SK-N-SH treated with all-trans-retinoic acid at 6 μM for 48 hours (cell line): ENCODE data around the gene TBXAS1.

Source experiments
- ARNTL ChIP-seq: fragments of 450-650 bp; formaldehyde crosslinking; IDR thresholded peaks from 2 replicates; pipeline ENCODE4 v1.5.0; 2020; ENCODE audit warnings: low read depth, mild to moderate bottlenecking, moderate library complexity, borderline replicate concordance
- BACH2 ChIP-seq: fragments of 250-450 bp; sonication (Bioruptor Pico); IDR thresholded peaks from 2 replicates; pipeline ENCODE4 v1.9.0; 2021; ENCODE audit warnings: mild to moderate bottlenecking, borderline replicate concordance
- CSRNP3 ChIP-seq: fragments of 250-450 bp; sonication (Bioruptor Pico); IDR thresholded peaks from 2 replicates; pipeline ENCODE4 v1.5.1; 2021; ENCODE audit warnings: mild to moderate bottlenecking, moderate library complexity
- POU6F1 ChIP-seq: fragments of 250-450 bp; sonication (Bioruptor Pico); IDR thresholded peaks from 2 replicates; pipeline ENCODE4 v1.8.0; 2021; ENCODE audit warnings: low read depth, mild to moderate bottlenecking, moderate library complexity, borderline replicate concordance
- PPARA ChIP-seq: fragments of 250-450 bp; sonication (Bioruptor Pico); IDR thresholded peaks from 2 replicates; pipeline ENCODE4 v1.5.0; 2020; ENCODE audit warnings: mild to moderate bottlenecking, borderline replicate concordance
- ZC3H10 ChIP-seq: fragments of 250-450 bp; sonication (Bioruptor Pico); IDR thresholded peaks from 2 replicates; pipeline ENCODE4 v1.5.1; 2021; ENCODE audit warnings: mild to moderate bottlenecking, moderate library complexity
- ZFP30 ChIP-seq: fragments of 450-650 bp; formaldehyde crosslinking; IDR thresholded peaks from 2 replicates; pipeline ENCODE4 v1.5.0; 2022; ENCODE audit warnings: mild to moderate bottlenecking, moderate library complexity
- ZNF565 ChIP-seq: fragments of 450-650 bp; formaldehyde crosslinking; conservative IDR thresholded peaks from 2 replicates; pipeline ENCODE4 v1.5.0; 2020; ENCODE audit warnings: low read depth, mild to moderate bottlenecking, moderate library complexity
- TF ChIP-seq, protein P1 (sequence below): fragments of 250-450 bp; sonication (Bioruptor Pico); IDR thresholded peaks from 2 replicates; pipeline ENCODE4 v1.8.0; 2020; ENCODE audit warnings: mild to moderate bottlenecking, moderate library complexity, borderline replicate concordance
- TF ChIP-seq, protein P2 (sequence below): fragments of 250-450 bp; sonication (Bioruptor Pico); IDR thresholded peaks from 2 replicates; pipeline ENCODE4 v1.5.1; 2020; ENCODE audit warnings: low read depth, mild to moderate bottlenecking, moderate library complexity
- TF ChIP-seq, protein P3 (sequence below): fragments of 250-450 bp; sonication (Bioruptor Pico); IDR thresholded peaks from 2 replicates; pipeline ENCODE4 v1.5.0; 2020; ENCODE audit warnings: mild to moderate bottlenecking, moderate library complexity

- TF ChIP-seq, protein P1, sequence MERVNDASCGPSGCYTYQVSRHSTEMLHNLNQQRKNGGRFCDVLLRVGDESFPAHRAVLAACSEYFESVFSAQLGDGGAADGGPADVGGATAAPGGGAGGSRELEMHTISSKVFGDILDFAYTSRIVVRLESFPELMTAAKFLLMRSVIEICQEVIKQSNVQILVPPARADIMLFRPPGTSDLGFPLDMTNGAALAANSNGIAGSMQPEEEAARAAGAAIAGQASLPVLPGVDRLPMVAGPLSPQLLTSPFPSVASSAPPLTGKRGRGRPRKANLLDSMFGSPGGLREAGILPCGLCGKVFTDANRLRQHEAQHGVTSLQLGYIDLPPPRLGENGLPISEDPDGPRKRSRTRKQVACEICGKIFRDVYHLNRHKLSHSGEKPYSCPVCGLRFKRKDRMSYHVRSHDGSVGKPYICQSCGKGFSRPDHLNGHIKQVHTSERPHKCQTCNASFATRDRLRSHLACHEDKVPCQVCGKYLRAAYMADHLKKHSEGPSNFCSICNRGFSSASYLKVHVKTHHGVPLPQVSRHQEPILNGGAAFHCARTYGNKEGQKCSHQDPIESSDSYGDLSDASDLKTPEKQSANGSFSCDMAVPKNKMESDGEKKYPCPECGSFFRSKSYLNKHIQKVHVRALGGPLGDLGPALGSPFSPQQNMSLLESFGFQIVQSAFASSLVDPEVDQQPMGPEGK (CRISPR knock-in tag): no peak
- TF ChIP-seq ZFP30 (CRISPR knock-in tag) (no peak; the same call in 1 of the 2 replicates), POU6F1 (CRISPR knock-in tag) (no peak), PPARA (CRISPR knock-in tag) (no peak), ZNF565 (CRISPR knock-in tag) (no peak), ZC3H10 (CRISPR knock-in tag) (no peak), BACH2 (no peak), ARNTL (CRISPR knock-in tag) (no peak), CSRNP3 (CRISPR knock-in tag) (no peak)
- TF ChIP-seq, protein P2, sequence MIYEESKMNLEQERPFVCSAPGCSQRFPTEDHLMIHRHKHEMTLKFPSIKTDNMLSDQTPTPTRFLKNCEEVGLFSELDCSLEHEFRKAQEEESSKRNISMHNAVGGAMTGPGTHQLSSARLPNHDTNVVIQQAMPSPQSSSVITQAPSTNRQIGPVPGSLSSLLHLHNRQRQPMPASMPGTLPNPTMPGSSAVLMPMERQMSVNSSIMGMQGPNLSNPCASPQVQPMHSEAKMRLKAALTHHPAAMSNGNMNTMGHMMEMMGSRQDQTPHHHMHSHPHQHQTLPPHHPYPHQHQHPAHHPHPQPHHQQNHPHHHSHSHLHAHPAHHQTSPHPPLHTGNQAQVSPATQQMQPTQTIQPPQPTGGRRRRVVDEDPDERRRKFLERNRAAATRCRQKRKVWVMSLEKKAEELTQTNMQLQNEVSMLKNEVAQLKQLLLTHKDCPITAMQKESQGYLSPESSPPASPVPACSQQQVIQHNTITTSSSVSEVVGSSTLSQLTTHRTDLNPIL (CRISPR knock-in tag): no peak
- TF ChIP-seq, protein P3, sequence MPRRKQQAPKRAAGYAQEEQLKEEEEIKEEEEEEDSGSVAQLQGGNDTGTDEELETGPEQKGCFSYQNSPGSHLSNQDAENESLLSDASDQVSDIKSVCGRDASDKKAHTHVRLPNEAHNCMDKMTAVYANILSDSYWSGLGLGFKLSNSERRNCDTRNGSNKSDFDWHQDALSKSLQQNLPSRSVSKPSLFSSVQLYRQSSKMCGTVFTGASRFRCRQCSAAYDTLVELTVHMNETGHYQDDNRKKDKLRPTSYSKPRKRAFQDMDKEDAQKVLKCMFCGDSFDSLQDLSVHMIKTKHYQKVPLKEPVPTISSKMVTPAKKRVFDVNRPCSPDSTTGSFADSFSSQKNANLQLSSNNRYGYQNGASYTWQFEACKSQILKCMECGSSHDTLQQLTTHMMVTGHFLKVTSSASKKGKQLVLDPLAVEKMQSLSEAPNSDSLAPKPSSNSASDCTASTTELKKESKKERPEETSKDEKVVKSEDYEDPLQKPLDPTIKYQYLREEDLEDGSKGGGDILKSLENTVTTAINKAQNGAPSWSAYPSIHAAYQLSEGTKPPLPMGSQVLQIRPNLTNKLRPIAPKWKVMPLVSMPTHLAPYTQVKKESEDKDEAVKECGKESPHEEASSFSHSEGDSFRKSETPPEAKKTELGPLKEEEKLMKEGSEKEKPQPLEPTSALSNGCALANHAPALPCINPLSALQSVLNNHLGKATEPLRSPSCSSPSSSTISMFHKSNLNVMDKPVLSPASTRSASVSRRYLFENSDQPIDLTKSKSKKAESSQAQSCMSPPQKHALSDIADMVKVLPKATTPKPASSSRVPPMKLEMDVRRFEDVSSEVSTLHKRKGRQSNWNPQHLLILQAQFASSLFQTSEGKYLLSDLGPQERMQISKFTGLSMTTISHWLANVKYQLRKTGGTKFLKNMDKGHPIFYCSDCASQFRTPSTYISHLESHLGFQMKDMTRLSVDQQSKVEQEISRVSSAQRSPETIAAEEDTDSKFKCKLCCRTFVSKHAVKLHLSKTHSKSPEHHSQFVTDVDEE (CRISPR knock-in tag): no peak
Measured at GRCh38 chr7:139965942-139966628, 137.0 kb downstream of the TBXAS1 start.
